K562 (cell line): ENCODE results near the gene SLC24A3. TPM values are rescaled to one million over a fixed set of nuclear protein-coding genes. Genes with fewer than 3 reads are reported as not detected.

Source experiments
- ATAC-seq: fragments of 200-7000 bp; cut with Tn5 transposase; 3 replicates; pipeline ENCODE4 v1.9.1; 2020; ENCODE audit warnings: moderate library complexity
- BruUV-seq: library from RNA; stranded (reverse); fragments of 400-500 nt; replicated peaks from 2 replicates; lab custom pipeline; 2021; lab: Mats Ljungman, UMichigan
- CTCF ChIA-PET: fragments of 300-600 bp; formaldehyde crosslinking; extraction: SDS; loops from one replicate; lab custom pipeline; 2021; ENCODE audit warnings: low intra/inter-chr PET ratio; lab: Yijun Ruan, JAX
- POLR2A ChIA-PET: fragments of 300-600, 350-650 bp; sonication (Branson Sonifier 250); formaldehyde crosslinking; extraction: SDS; loops from one replicate; lab custom pipeline; 2021; ENCODE audit warnings: antibody characterized with exemption, inconsistent platforms; lab: Yijun Ruan, JAX
- DNase-seq, 4 experiments: peaks; one replicate each; pipeline versions ENCODE4 v3.0.0 to v3.0.0-alpha.2; 2011 to 2018; ENCODE audit warnings: low spot score in 3 of 4, mixed read lengths in 3 of 4; ENCODE audit errors: extremely low read depth in 1 of 4
- FAIRE-seq: peaks from 2 replicates; lab custom pipeline; 2011; peaks lifted over from hg19 to GRCh38; lab: Jason Lieb, UNC
- H2AFZ ChIP-seq: 2 replicates; pipeline ENCODE4 v1.6.0; 2011; ENCODE audit warnings: low read depth, low read length, control low read depth, inconsistent platforms
- H3K27ac ChIP-seq: fragments of 200-600 bp; 3 replicates; pipeline ENCODE4 v1.8.0; 2011; ENCODE audit warnings: low read depth, mild to moderate bottlenecking, control low read depth, inconsistent platforms, low read length, moderate library complexity, mixed read lengths; ENCODE audit errors: extremely low read depth
- H3K27me3 ChIP-seq, 2 experiments: fragments of 300-600 bp in 1 of 2; 2 replicates in 1 of 2; 3 replicates in 1 of 2; pipeline versions ENCODE4 v1.6.0 to v1.8.0; 2011; ENCODE audit warnings: inconsistent platforms in 2 of 2, low read length in 2 of 2, mild to moderate bottlenecking in 1 of 2, mixed read lengths in 1 of 2, moderate library complexity in 1 of 2; ENCODE audit not compliant: control insufficient read depth in 2 of 2, insufficient read depth in 2 of 2
- H3K36me3 ChIP-seq: fragments of 300-600 bp; 3 replicates; pipeline ENCODE4 v1.8.0; 2011; ENCODE audit warnings: mild to moderate bottlenecking, low read length, inconsistent platforms; ENCODE audit not compliant: control insufficient read depth, insufficient read depth
- H3K4me1 ChIP-seq, 2 experiments: fragments of 200-600 bp in 1 of 2; replicated peaks in 1 of 2; 2 replicates in 1 of 2; 3 replicates in 1 of 2; pipeline versions ENCODE4 v1.5.1 to v1.8.0; 2011; ENCODE audit warnings: inconsistent platforms in 2 of 2, low read length in 2 of 2, mild to moderate bottlenecking in 1 of 2, mixed read lengths in 1 of 2, moderate library complexity in 1 of 2; ENCODE audit not compliant: control insufficient read depth in 2 of 2, insufficient read depth in 2 of 2
- H3K4me2 ChIP-seq: 2 replicates; pipeline ENCODE4 v1.6.1; 2011; ENCODE audit warnings: low read length, control low read depth, inconsistent platforms, mixed read lengths; ENCODE audit not compliant: insufficient read depth
- H3K4me3 ChIP-seq: fragments of 200-600 bp; sonication (generic), shearing (Covaris generic); 2 replicates; pipeline ENCODE4 v1.5.1; 2016; ENCODE audit warnings: control low read depth, inconsistent platforms
- H3K79me2 ChIP-seq: fragments of 200-600 bp; 3 replicates; pipeline ENCODE4 v1.8.0; 2011; ENCODE audit warnings: low read length, inconsistent platforms; ENCODE audit not compliant: control insufficient read depth, insufficient read depth
- H3K9ac ChIP-seq, 2 experiments: 2 replicates each; pipeline versions ENCODE4 v1.6.0 to v1.6.1; 2011; ENCODE audit warnings: low read depth in 2 of 2, low read length in 2 of 2, control low read depth in 1 of 2, inconsistent platforms in 1 of 2, mild to moderate bottlenecking in 1 of 2, mixed read lengths in 1 of 2; ENCODE audit not compliant: insufficient read depth in 1 of 2
- H3K9me1 ChIP-seq: one replicate; pipeline ENCODE4 v1.6.0; 2011; ENCODE audit warnings: inconsistent platforms, mild to moderate bottlenecking, low read length, moderate library complexity; ENCODE audit not compliant: control insufficient read depth, insufficient read depth
- H3K9me3 ChIP-seq: replicated peaks from 2 replicates; pipeline ENCODE4 v1.5.1; 2011; ENCODE audit warnings: low read depth, low read length, inconsistent platforms; ENCODE audit not compliant: control insufficient read depth, insufficient read depth
- H4K20me1 ChIP-seq: replicated peaks from 2 replicates; pipeline ENCODE4 v1.6.1; 2011; ENCODE audit warnings: low read length, inconsistent platforms, mixed read lengths; ENCODE audit not compliant: control insufficient read depth, insufficient read depth
- PHB ChIP-seq: fragments of 250-450 bp; sonication (Bioruptor Pico); IDR thresholded peaks from 2 replicates; pipeline ENCODE4 v1.5.0; 2021
- RUNX1 ChIP-seq: sonication (generic); IDR thresholded peaks from 2 replicates; pipeline ENCODE4 v1.6.1; 2016; ENCODE audit warnings: antibody characterized with exemption, low read depth
- XRCC3 ChIP-seq: fragments of 450-650 bp; IDR thresholded peaks from 2 replicates; pipeline ENCODE4 v1.6.1; 2017; ENCODE audit warnings: mild to moderate bottlenecking, moderate library complexity
- ZBTB1 ChIP-seq: sonication (generic); formaldehyde crosslinking; IDR thresholded peaks from 2 replicates; pipeline ENCODE4 v1.8.1; 2023; ENCODE audit warnings: missing genetic modification reagents, low read depth, mild to moderate bottlenecking, borderline replicate concordance
- ZNF696 ChIP-seq: fragments of 250-450 bp; sonication (Bioruptor Pico); conservative IDR thresholded peaks from 2 replicates; pipeline ENCODE4 v1.4.0; 2020; ENCODE audit warnings: mild to moderate bottlenecking, moderate library complexity
- WGBS: fragments of 100-300 bp; shearing (Covaris generic); methylation state at CpG from one replicate; pipeline ENCODE4 v1.1.6; 2016; ENCODE audit warnings: low coverage, mixed read lengths; ENCODE audit not compliant: insufficient coverage; ENCODE audit errors: missing lambda C conversion rate; 5-methylcytosine and 5-hydroxymethylcytosine counted together
- in situ Hi-C: fragments of 300-500 bp; cut with MboI; formaldehyde crosslinking; loops from 4 replicates; pipeline ENCODE4 v1.15.0; 2018; ENCODE audit warnings: inconsistent platforms, mixed read lengths
- intact Hi-C: fragments of 100-400 bp; cut with micrococcal nuclease; formaldehyde crosslinking; loops from 2 replicates; pipeline ENCODE4 v1.14.2; 2022
- polyA plus RNA-seq, 8 experiments: library from polyadenylated mRNA; depleted of rRNA in 4 of 8; stranded (reverse) in 5 of 8; unstranded in 3 of 8; fragments of >200 nt; fragmentation: Nextera tagmentation in 2 of 8; fragmentation: Illumina TruSeq in 1 of 8; extraction: Ambion mirVana in 2 of 8; extraction: Trizol in 1 of 8; gene quantifications; 2 replicates each; pipeline versions ENCODE4 v1.2.1 to v1.2.3, GENCODE V29; 2011 to 2014; ENCODE audit warnings: inconsistent platforms in 1 of 8, missing spikeins in 1 of 8
- total RNA-seq, 7 experiments: library from RNA; depleted of rRNA in 6 of 7; stranded (reverse); fragments of >200 nt in 6 of 7; fragmentation: Illumina TruSeq in 2 of 7; extraction: Trizol in 2 of 7; gene quantifications; 2 replicates each; pipeline versions ENCODE4 v1.2.1 to v1.2.3, GENCODE V29; 2011 to 2021; ENCODE audit warnings: low replicate concordance in 1 of 7
- TF ChIP-seq, protein P1 (sequence below): fragments of 250-450 bp; sonication (Bioruptor Pico); IDR thresholded peaks from 2 replicates; pipeline ENCODE4 v1.4.0; 2020; ENCODE audit warnings: borderline replicate concordance

Gene SLC24A3
- total and polyA plus RNA-seq, 9 of the 15 experiments (the other 6 are each of a cell fraction or from before 2014, with no cell fraction given) = not detected

DNA sequence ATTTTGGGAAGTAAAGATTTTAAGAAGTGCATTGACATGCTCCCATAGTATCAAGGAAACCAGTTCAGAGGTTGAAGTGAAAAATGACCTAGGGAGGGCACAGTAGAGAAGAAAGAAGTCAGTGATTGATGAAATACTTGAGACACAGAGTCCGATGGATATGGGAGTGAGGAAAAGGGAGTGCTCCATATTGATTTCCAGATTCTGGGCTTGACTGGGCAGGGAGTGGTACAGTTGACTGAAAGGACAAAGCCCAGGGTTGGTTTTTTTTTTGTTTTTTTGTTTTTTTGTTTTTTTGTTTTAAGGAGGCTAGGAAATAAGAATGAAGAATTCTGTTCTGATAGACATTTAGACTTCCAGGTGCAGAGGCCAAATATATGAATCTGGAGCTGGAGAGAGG lies 458.9 kb downstream of the SLC24A3 start:
- DNase-seq (no peak), ATAC-seq (no peak), FAIRE-seq (no peak)
- Histone ChIP-seq H3K27me3 (peaks cover 0 to 5% of the 10 kb centered on the region in 2 experiments; a peak in 1 of 5 replicates), H3K4me3 (no peak overlapping the region), H3K9me3 (no peaks in the 10 kb centered on the region), H3K36me3 (no peaks in the 10 kb centered on the region), H2AFZ (no peak overlapping the region), H3K27ac (no peak overlapping the region), H3K79me2 (no peaks in the 10 kb centered on the region), H4K20me1 (no peaks in the 10 kb centered on the region), H3K9ac (no peak overlapping the region), H3K4me2 (no peak overlapping the region), H3K9me1 (no peaks in the 10 kb centered on the region), H3K4me1 (no peaks in the 10 kb centered on the region)
- 0% methylated on average over 1 of the region's 1 CpG for WGBS
- in situ Hi-C loops = no loop called here
- ChIA-PET CTCF (no interaction called here), POLR2A (no interaction called here)
- TF ChIP-seq ZBTB1 (CRISPR knock-in tag) = no peak
- no peak for TF ChIP-seq RUNX1
- TF ChIP-seq PHB (CRISPR knock-in tag) = no peak
- TF ChIP-seq, protein P1, sequence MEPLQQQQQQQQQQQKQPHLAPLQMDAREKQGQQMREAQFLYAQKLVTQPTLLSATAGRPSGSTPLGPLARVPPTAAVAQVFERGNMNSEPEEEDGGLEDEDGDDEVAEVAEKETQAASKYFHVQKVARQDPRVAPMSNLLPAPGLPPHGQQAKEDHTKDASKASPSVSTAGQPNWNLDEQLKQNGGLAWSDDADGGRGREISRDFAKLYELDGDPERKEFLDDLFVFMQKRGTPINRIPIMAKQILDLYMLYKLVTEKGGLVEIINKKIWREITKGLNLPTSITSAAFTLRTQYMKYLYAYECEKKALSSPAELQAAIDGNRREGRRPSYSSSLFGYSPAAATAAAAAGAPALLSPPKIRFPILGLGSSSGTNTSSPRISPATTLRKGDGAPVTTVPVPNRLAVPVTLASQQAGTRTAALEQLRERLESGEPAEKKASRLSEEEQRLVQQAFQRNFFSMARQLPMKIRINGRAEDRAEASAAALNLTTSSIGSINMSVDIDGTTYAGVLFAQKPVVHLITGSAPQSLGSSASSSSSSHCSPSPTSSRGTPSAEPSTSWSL (CRISPR knock-in tag) = no peak
- TF ChIP-seq XRCC3 = no peak
- TF ChIP-seq ZNF696 (CRISPR knock-in tag) = no peak
- intact Hi-C loops = no loop called here
- no TSS peak for BruUV-seq
